ENCODE data around the gene LGR4.

The LGR4 gene

DNA sequence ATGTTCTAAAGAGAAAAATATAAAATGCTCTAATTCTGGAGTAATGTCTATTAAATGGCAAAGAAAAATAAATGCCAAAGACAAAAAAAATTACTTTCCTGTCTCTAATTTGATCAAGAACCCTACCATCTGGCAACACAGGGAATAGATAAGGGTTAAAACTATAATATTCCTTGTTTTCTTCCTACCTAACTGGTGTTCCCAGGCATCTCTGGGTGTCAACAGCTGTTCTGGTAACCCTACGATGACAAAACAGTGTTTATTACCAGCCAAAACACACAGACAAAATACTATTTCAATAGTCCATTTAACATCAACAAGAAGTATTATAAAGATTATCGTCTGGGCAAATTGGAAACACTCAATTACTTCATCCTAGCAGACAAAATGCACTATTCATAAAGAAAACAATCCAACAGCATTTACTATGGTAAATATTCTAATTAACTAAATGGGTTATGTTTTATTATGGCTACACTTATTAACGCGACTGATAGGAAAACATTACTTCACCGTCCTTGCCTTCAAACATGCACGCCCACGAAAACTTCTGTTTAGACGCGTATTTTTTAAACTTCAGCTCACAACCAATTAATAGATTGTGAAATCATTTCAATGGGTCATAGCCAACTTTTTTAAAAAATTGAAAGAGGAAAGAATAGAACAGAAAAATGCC is 50.6 kb downstream of the LGR4 start:
- no peak overlapping the region for H3K4ac ChIP-seq (ENCODE audit: low read depth in 1 of 2, low read length in 2 of 2)
- no peak overlapping the region for H2AK5ac ChIP-seq (ENCODE audit: low read length, severe bottlenecking)
- no peak overlapping the region for H2BK120ac ChIP-seq (ENCODE audit: low read depth, low read length)
- no peak overlapping the region for H4K8ac ChIP-seq (ENCODE audit: low read length)
- DNase-seq: no peak
- no peak overlapping the region for H3K4me2 ChIP-seq (ENCODE audit: low read length, poor library complexity, severe bottlenecking)
- H3K18ac ChIP-seq (ENCODE audit: low read depth in 1 of 2, low read length in 2 of 2): no peak overlapping the region
- H3K27me3 ChIP-seq (ENCODE audit: control insufficient read depth in 1 of 2, insufficient read depth in 1 of 2, low read length in 2 of 2): no peaks in the 10 kb centered on the region
- H2BK5ac ChIP-seq (ENCODE audit: low read depth, low read length, poor library complexity, severe bottlenecking): no peak overlapping the region
- no peak overlapping the region for H2AFZ ChIP-seq (ENCODE audit: low read depth, low read length)
- no peak overlapping the region for H2BK15ac ChIP-seq (ENCODE audit: low read depth, poor library complexity, severe bottlenecking)
- WGBS: 91% methylated on average over 7 of the region's 9 CpGs
- H3K14ac ChIP-seq (ENCODE audit: low read length in 2 of 2): no peak overlapping the region
- H3K9ac ChIP-seq (ENCODE audit: low read length): peak overlapping the region; percentile 61
- peak overlapping the region in 1 of 2 experiments; percentile 34 for H3K4me3 ChIP-seq (ENCODE audit: insufficient read depth in 1 of 2, low read depth in 1 of 2, low read length in 2 of 2)
- no peak overlapping the region for H4K91ac ChIP-seq (ENCODE audit: low read length)
- H2BK12ac ChIP-seq (ENCODE audit: low read length in 2 of 2): no peak overlapping the region
- H3K23ac ChIP-seq (ENCODE audit: low read length in 2 of 2): no peak overlapping the region
- peaks cover 0 to 8% of the 10 kb centered on the region in 2 experiments for H3K36me3 ChIP-seq (ENCODE audit: control insufficient read depth in 1 of 2, insufficient read depth in 2 of 2, low read depth in 1 of 2, low read length in 2 of 2)
- no peak overlapping the region for H3K27ac ChIP-seq (ENCODE audit: low read length, poor library complexity, severe bottlenecking)
- peaks cover 6% of the 10 kb centered on the region for H3K4me1 ChIP-seq (ENCODE audit: control insufficient read depth, insufficient read depth, low read depth, low read length)
- peaks cover 7% of the 10 kb centered on the region for H3K79me1 ChIP-seq (replicated peaks; ENCODE audit: low read length, poor library complexity, severe bottlenecking)
- H3K9me3 ChIP-seq (ENCODE audit: control insufficient read depth, low read length): peaks cover 3% of the 10 kb centered on the region

DNA sequence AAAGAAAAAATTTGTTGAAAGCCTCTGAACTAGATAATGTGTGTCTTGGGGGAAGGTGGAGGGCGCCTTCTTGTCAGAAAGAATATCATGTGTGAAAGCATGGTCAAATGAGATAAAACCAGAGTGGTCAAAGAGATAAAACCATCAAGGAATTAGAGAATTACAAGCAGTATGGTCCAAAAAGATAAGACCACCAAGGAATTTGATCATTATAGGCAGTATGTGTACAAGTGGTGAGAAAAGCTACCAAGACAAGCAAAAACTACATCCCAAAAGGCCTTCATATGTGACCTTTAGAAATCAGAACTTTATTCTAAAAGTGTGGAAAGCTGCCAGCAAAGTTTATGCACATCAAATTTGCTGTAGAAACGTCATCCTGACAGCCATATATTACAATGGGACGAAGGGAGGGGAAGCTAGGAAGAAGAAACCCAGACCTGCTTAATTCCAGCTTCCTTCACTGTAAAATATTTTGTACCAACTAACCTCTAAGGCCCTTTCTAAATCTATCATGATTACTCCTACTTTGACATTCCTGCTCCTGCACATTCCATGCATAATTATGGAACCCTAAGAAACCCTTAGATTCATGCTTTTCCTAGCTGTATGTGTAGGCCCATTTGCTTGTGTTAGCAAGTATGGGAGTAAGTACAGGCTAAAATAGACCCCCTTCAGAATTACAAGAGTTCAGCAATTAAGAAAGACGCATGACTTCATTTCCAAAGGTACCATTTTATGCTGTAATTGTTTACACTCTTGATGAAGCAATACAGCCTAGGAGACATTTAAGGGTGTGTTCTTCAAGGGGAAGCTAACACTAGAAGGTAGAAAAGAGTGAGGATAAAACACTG is 51.6 kb downstream of the LGR4 start:
- Histone ChIP-seq H3K18ac (ENCODE audit: low read depth in 1 of 2, low read length in 2 of 2) (peak overlapping the region in 1 of 2 experiments; percentile 43), H3K4ac (ENCODE audit: low read depth in 1 of 2, low read length in 2 of 2) (no peak overlapping the region), H2BK5ac (ENCODE audit: low read depth, low read length, poor library complexity, severe bottlenecking) (no peak overlapping the region), H3K23ac (ENCODE audit: low read length in 2 of 2) (no peak overlapping the region), H2AK5ac (ENCODE audit: low read length, severe bottlenecking) (no peak overlapping the region), H2BK120ac (ENCODE audit: low read depth, low read length) (no peak overlapping the region), H3K27me3 (ENCODE audit: control insufficient read depth in 1 of 2, insufficient read depth in 1 of 2, low read length in 2 of 2) (no peaks in the 10 kb centered on the region), H3K36me3 (ENCODE audit: control insufficient read depth in 1 of 2, insufficient read depth in 2 of 2, low read depth in 1 of 2, low read length in 2 of 2) (peaks cover 0 to 8% of the 10 kb centered on the region in 2 experiments), H2AFZ (ENCODE audit: low read depth, low read length) (no peak overlapping the region), H3K4me2 (ENCODE audit: low read length, poor library complexity, severe bottlenecking) (no peak overlapping the region), H3K27ac (ENCODE audit: low read length, poor library complexity, severe bottlenecking) (peak overlapping the region; percentile 12), H3K9me3 (ENCODE audit: control insufficient read depth, low read length) (peaks cover 3% of the 10 kb centered on the region), H3K14ac (ENCODE audit: low read length in 2 of 2) (no peak overlapping the region), H3K4me1 (ENCODE audit: control insufficient read depth, insufficient read depth, low read depth, low read length) (peaks cover 6% of the 10 kb centered on the region), H3K79me1 (replicated peaks; ENCODE audit: low read length, poor library complexity, severe bottlenecking) (peaks cover 7% of the 10 kb centered on the region), H2BK15ac (ENCODE audit: low read depth, poor library complexity, severe bottlenecking) (no peak overlapping the region), H3K9ac (ENCODE audit: low read length) (peak overlapping the region; percentile 61), H4K8ac (ENCODE audit: low read length) (no peak overlapping the region), H3K4me3 (ENCODE audit: insufficient read depth in 1 of 2, low read depth in 1 of 2, low read length in 2 of 2) (no peak overlapping the region), H4K91ac (ENCODE audit: low read length) (no peak overlapping the region), H2BK12ac (ENCODE audit: low read length in 2 of 2) (no peak overlapping the region)
- DNase-seq: peak; percentile 41
- WGBS: 55% methylated on average over 3 of the region's 4 CpGs

DNA sequence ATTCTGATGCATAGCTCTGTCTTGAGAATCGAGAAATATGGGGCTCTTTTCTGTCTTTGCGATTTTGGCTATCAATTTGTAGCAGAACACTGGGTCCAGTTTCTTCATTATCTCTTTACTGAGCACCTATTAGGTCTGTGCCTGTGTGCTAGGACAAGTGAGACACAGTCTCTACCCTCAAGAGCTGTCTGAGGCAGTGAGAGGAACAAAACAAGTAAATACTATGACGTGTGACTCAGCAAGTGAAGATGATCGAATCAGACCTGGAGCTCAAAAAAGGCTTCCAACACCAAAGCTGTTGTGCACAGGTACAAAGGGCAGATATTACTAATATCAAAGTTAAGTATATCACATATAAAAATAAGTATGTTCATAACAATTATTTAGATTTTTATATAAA is 52.4 kb downstream of the LGR4 start:
- Histone ChIP-seq H3K23ac (ENCODE audit: low read length in 2 of 2) (no peak overlapping the region), H3K14ac (ENCODE audit: low read length in 2 of 2) (no peak overlapping the region), H4K8ac (ENCODE audit: low read length) (no peak overlapping the region), H3K4ac (ENCODE audit: low read depth in 1 of 2, low read length in 2 of 2) (no peak overlapping the region), H3K36me3 (ENCODE audit: control insufficient read depth in 1 of 2, insufficient read depth in 2 of 2, low read depth in 1 of 2, low read length in 2 of 2) (peaks cover 0 to 8% of the 10 kb centered on the region in 2 experiments), H3K18ac (ENCODE audit: low read depth in 1 of 2, low read length in 2 of 2) (no peak overlapping the region), H2BK120ac (ENCODE audit: low read depth, low read length) (no peak overlapping the region), H3K9me3 (ENCODE audit: control insufficient read depth, low read length) (peaks cover 3% of the 10 kb centered on the region), H3K27ac (ENCODE audit: low read length, poor library complexity, severe bottlenecking) (no peak overlapping the region), H3K27me3 (ENCODE audit: control insufficient read depth in 1 of 2, insufficient read depth in 1 of 2, low read length in 2 of 2) (no peaks in the 10 kb centered on the region), H3K4me2 (ENCODE audit: low read length, poor library complexity, severe bottlenecking) (no peak overlapping the region), H3K79me1 (replicated peaks; ENCODE audit: low read length, poor library complexity, severe bottlenecking) (peaks cover 4% of the 10 kb centered on the region), H3K4me3 (ENCODE audit: insufficient read depth in 1 of 2, low read depth in 1 of 2, low read length in 2 of 2) (no peak overlapping the region), H3K4me1 (ENCODE audit: control insufficient read depth, insufficient read depth, low read depth, low read length) (peaks cover 5% of the 10 kb centered on the region), H3K9ac (ENCODE audit: low read length) (no peak overlapping the region), H2BK5ac (ENCODE audit: low read depth, low read length, poor library complexity, severe bottlenecking) (no peak overlapping the region), H2BK12ac (ENCODE audit: low read length in 2 of 2) (no peak overlapping the region), H2BK15ac (ENCODE audit: low read depth, poor library complexity, severe bottlenecking) (no peak overlapping the region), H2AFZ (ENCODE audit: low read depth, low read length) (no peak overlapping the region), H4K91ac (ENCODE audit: low read length) (no peak overlapping the region), H2AK5ac (ENCODE audit: low read length, severe bottlenecking) (no peak overlapping the region)
- WGBS: 83% methylated on average over 4 of the region's 4 CpGs
- no peak for DNase-seq

DNA sequence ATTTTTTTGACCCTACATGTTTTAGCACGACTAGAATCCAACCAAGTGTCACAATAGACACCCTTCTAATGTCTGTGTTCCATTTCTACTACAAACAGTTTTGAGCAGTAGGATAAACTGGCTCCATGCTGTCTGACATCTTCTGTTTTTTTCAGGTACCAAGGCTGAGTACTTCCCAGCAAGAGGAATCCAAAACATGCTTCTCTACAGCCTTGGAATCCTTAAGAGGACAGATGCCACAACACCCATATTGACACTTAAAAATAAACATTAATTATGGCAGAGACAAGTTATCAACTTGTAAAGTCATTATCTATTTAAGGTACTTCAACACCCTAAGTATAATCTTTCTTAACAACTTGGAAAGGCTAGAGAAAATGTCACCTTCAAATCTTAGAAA is 54.2 kb downstream of the LGR4 start:
- Histone ChIP-seq H4K91ac (ENCODE audit: low read length) (no peak overlapping the region), H3K14ac (ENCODE audit: low read length in 2 of 2) (no peak overlapping the region), H4K8ac (ENCODE audit: low read length) (no peak overlapping the region), H3K4me1 (ENCODE audit: control insufficient read depth, insufficient read depth, low read depth, low read length) (peaks cover 2% of the 10 kb centered on the region), H3K79me1 (replicated peaks; ENCODE audit: low read length, poor library complexity, severe bottlenecking) (peaks cover 4% of the 10 kb centered on the region), H3K4me2 (ENCODE audit: low read length, poor library complexity, severe bottlenecking) (no peak overlapping the region), H2BK12ac (ENCODE audit: low read length in 2 of 2) (no peak overlapping the region), H3K9ac (ENCODE audit: low read length) (no peak overlapping the region), H3K27me3 (ENCODE audit: control insufficient read depth in 1 of 2, insufficient read depth in 1 of 2, low read length in 2 of 2) (no peaks in the 10 kb centered on the region), H3K23ac (ENCODE audit: low read length in 2 of 2) (no peak overlapping the region), H2BK15ac (ENCODE audit: low read depth, poor library complexity, severe bottlenecking) (no peak overlapping the region), H3K27ac (ENCODE audit: low read length, poor library complexity, severe bottlenecking) (no peak overlapping the region), H3K4me3 (ENCODE audit: insufficient read depth in 1 of 2, low read depth in 1 of 2, low read length in 2 of 2) (no peak overlapping the region), H2BK120ac (ENCODE audit: low read depth, low read length) (no peak overlapping the region), H3K4ac (ENCODE audit: low read depth in 1 of 2, low read length in 2 of 2) (no peak overlapping the region), H2AK5ac (ENCODE audit: low read length, severe bottlenecking) (no peak overlapping the region), H2BK5ac (ENCODE audit: low read depth, low read length, poor library complexity, severe bottlenecking) (no peak overlapping the region), H3K18ac (ENCODE audit: low read depth in 1 of 2, low read length in 2 of 2) (no peak overlapping the region), H2AFZ (ENCODE audit: low read depth, low read length) (no peak overlapping the region), H3K9me3 (ENCODE audit: control insufficient read depth, low read length) (peaks cover 3% of the 10 kb centered on the region), H3K36me3 (ENCODE audit: control insufficient read depth in 1 of 2, insufficient read depth in 2 of 2, low read depth in 1 of 2, low read length in 2 of 2) (no peaks in the 10 kb centered on the region)
- no peak for DNase-seq
- WGBS: 31% methylated on average over 1 of the region's 1 CpG
